GM12874 (cell line): ENCODE data around the gene COA1.

Experiments used
- TF ChIP-seq, protein P1 (sequence below): IDR thresholded peaks from 2 replicates; pipeline ENCODE4 v1.5.1; 2011; ENCODE audit warnings: low read depth, mild to moderate bottlenecking, control low read depth, low read length, moderate library complexity; ENCODE audit not compliant: insufficient read depth

COA1 gene

DNA sequence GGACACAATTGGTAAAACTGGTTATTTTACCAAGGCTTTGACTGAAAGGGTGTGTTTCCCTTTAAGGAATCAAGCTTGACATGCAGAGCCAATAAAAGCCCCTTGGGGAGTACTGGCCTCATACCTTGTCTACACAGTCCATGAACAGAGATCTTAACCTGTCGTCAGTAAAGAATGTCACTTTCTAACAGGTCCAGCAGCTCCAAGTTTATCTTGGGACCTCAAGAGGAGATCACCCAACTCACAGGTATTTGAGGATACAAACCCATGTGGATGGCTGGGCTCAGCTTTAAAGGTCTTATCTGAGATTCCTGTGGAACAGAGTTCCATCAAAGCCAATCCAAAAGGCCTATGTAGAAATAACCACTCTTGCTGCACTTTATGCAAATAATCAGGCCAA, 61.3 kb downstream of the COA1 start:
- TF ChIP-seq, protein P1, sequence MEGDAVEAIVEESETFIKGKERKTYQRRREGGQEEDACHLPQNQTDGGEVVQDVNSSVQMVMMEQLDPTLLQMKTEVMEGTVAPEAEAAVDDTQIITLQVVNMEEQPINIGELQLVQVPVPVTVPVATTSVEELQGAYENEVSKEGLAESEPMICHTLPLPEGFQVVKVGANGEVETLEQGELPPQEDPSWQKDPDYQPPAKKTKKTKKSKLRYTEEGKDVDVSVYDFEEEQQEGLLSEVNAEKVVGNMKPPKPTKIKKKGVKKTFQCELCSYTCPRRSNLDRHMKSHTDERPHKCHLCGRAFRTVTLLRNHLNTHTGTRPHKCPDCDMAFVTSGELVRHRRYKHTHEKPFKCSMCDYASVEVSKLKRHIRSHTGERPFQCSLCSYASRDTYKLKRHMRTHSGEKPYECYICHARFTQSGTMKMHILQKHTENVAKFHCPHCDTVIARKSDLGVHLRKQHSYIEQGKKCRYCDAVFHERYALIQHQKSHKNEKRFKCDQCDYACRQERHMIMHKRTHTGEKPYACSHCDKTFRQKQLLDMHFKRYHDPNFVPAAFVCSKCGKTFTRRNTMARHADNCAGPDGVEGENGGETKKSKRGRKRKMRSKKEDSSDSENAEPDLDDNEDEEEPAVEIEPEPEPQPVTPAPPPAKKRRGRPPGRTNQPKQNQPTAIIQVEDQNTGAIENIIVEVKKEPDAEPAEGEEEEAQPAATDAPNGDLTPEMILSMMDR, result no peak

DNA sequence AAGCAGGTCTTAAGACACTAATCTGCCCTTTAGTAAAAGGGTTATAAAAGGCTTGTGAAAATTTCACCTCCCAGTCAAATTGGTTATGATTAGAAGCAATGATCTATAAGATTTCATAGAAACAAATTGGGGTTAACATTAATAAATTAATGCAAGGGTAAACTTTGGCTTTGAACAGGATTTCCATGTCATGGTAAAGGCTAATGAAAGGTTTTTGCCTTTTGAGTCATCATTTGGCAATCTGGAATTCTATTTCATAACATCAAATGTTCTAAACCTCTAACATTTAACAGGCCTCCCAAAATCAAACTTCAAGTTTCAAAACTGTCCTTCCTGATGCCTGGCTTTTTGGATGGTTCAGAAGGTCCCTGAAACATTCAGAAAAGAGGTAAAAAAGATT, 62.4 kb downstream of the COA1 start:
- TF ChIP-seq, protein P1, result no peak

DNA sequence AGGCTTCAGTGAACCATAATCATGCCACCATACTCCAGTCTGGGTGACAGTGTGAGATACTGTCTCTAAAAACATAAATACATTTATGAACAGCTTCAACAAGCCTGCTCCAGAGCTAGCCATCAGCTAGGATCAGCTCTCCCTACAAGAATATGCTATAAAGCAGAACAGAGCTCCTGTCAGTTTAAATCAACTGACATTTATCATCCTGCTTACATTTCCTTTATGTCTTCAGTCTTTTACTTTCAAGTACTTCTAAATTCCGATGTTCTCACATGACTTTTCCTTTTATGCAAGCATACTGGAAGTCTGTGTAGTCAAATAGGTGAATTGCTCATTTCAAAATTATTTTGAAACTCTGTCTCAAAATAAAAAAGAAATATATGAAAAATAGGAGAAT, 64.6 kb downstream of the COA1 start:
- TF ChIP-seq, protein P1, result no peak

DNA sequence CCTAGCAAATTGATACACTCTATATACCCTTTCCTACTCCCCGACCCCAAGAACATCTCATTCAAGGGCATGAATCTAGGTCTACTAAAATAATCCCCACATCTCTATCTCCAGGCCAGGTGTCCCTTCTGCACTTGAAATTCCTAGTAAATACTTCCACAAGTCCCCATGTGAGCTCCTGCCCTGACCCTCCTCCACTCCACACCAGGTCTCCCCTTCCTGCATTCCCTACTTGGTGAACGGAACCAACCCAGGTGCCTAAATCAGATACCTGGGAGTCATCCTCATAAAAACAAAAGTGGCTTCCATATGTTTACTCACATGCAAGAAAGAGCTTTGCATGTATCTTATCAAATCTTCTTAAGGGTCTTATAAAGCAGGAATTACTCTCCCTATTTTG, 69.2 kb downstream of the COA1 start:
- TF ChIP-seq, protein P1, result no peak

DNA sequence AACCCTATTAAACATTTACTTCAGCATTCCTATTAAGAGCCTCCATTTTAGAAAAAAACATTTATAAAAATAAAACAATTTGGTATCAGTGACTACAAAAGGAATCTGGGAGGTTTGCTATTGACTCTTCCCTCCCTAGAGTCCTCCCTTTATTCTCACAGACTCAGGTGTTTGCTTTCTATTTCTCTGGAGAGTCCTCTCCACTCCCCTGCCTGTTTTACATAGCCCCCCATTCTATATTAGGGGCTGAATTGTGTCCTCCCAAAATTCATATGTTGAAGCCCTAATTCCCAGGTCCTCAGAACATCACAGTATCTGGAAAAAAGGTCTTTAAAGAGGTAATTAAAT, 69.8 kb downstream of the COA1 start:
- TF ChIP-seq, protein P1, result no peak

- TF ChIP-seq, protein P1, result no peak
Observed at GRCh38 chr7:43658718-43659548, 70.4 kb downstream of the COA1 start.

GRCh38 chr7:43656997-43657396, 72.3 kb downstream of the COA1 start:
- TF ChIP-seq, protein P1, result no peak

DNA sequence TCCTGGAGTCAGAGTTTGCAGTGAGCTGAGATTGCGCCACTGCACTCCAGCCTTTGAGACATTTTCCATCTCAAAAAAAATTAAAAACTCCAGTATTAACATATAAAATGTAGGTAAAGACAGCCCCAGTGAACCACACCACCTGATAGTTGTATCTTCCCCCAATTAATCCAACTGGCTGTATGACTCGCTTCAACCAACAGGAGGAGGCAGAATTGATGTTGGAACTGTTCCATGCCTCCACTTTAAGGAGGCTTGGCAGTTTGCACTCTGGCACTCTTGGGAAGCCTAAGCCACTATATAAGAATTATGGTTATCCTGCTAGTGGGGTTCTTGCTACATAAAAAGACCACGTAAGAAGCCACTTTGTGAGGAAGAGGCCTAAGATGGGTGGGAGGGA, 73.7 kb downstream of the COA1 start:
- TF ChIP-seq, protein P1, result no peak
